GM15510 (cell line): ENCODE results near the gene PDE7B.

ENCODE experiments used
- POLR2A ChIP-seq: IDR thresholded peaks from 3 replicates; pipeline ENCODE4 v1.6.1; 2011; ENCODE audit warnings: borderline replicate concordance; ENCODE audit not compliant: insufficient read length; ENCODE audit errors: extremely low read depth

The PDE7B gene

DNA sequence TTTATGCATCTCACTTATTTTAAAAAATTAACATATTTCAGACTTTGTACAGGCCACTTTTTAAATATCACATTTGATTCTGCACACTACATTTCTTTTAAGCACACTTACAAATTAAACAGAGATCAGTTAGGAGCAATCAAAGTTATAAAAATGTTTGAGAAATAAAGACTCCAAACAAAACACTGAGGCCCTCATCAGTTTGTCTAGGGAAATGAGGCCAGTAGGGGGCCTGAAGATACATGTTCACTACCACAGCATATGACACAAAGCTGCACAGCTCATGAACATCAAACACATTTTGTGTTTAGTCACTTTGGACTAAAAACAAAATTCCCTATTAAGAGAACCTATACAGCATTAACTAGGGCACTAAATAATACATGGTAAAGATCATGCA lies 180.5 kb downstream of the PDE7B start:
- no peak for TF ChIP-seq POLR2A

DNA sequence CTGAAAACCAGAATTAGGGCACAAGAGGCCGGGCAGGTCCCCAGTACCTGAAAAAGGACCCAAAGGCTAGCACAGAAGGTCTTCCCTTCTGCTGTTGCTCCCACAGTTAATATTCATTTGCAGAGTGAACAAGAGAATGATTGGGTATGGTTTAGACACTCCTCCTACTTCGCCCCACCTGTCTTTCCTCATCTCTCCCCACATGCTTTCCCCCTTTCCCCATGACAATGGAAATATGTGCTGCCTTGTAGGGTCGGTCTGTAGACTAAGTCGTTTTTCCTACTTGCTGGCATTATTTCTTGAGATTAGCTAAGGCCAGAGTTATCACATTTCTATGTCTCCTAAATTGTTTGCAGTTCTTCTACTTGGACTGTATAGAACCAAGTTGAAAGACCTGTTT lies 181.9 kb downstream of the PDE7B start:
- TF ChIP-seq POLR2A = no peak

DNA sequence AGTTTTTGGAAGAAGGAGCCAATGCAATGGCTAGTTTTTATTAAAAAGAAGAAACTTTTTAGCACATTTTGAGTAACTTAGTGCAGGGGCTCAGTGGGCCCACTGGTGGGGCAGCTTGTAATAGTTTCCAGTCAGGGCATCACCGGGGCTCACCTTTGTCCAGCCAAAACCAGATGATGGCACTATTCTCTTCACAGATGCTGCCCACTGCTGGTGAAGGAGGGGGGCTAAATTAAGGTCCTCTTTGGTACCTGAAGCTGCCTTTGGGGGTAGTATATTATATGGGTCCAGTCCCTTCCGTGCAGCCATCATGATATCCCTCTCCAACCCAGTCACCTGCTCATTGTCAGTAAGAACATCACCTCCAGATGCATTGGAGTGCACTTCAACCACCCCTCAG lies 182.9 kb downstream of the PDE7B start:
- TF ChIP-seq POLR2A = no peak

- TF ChIP-seq POLR2A = no peak
Measured at GRCh38 chr6:136035378-136036070, 184.0 kb downstream of the PDE7B start.

- TF ChIP-seq POLR2A = no peak
Measured at GRCh38 chr6:136036071-136036380, 184.5 kb downstream of the PDE7B start.

- no peak for TF ChIP-seq POLR2A
Measured at GRCh38 chr6:136036601-136037000, 185.1 kb downstream of the PDE7B start.

- TF ChIP-seq POLR2A = no peak
Measured at GRCh38 chr6:136037242-136037875, 185.9 kb downstream of the PDE7B start.

- TF ChIP-seq POLR2A = no peak
Measured at GRCh38 chr6:136037876-136038460, 186.5 kb downstream of the PDE7B start.

DNA sequence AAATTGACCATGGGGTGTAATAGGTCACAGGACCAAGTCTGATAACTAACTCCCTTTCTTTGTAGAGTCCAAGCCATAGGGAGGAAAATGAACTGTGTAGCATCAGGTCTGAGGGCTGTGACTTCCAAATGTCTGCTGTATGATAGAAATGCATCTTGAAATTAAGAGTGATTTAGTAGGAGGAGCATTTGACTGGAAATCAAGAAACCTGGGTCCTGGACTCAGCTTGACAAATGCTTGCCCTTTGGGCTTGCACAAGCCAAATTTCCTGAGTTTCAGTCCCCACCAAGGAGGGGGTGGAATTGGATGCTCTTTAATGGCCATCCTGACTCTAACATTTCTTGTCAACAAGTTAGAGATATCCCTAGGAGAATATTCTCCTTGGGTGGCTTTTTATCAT lies 187.0 kb downstream of the PDE7B start:
- TF ChIP-seq POLR2A = no peak

DNA sequence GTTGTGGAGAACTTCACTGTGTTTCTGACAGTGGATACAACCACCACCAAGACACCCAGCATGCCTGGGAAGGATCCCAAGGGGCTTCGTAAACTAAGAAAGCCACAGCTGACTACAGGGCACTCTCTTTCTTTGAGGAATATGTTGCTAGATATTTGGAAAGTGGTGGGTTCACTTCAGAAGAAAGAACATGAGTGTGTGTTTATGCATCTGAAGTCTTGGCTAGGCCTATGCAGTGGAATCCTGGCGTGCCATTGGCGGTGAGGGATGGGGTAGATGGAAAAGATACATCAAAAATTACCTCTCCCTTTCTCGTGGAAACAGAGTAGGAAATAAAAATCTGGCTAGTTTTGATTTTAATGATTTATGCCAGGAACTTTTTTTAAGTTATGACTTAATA lies 187.7 kb downstream of the PDE7B start:
- no peak for TF ChIP-seq POLR2A

GRCh38 chr6:136050475-136050874 lies 199.0 kb downstream of the PDE7B start:
- TF ChIP-seq POLR2A = no peak

DNA sequence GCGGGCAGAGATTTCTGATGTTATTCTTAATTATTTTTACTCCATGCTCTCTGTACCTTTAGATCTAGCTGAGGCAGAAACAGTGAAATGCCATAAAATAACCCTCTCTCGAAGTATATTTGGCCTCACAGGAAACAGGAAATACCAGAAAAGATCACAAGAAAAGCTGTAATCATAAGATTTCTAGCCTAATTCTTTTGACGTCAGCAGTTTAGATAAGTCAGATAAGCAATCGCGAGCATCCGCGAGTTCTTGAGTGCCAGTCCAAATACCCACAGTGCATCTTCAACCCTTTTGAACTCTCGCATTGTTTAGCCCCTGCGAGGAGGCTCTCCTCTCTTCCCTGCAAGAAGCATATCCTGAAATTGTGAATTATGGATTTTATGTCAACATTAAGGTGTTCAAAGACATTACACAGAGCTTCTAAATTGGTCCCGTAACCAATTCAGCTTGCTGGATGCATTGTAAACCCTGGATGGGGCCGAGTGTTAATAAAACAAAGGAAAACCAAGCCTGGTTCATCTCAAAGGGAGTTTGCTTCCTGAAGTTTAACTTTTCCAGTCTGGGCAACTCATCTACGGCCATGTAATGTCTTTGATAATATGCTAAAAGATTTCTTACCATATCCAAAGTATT lies 199.8 kb downstream of the PDE7B start:
- TF ChIP-seq POLR2A = no peak

GRCh38 chr6:136052031-136052430 lies 200.5 kb downstream of the PDE7B start:
- TF ChIP-seq POLR2A = no peak

- TF ChIP-seq POLR2A = no peak
Measured at GRCh38 chr6:136058852-136059251, 207.4 kb downstream of the PDE7B start.

- no peak for TF ChIP-seq POLR2A
Measured at GRCh38 chr6:136059308-136059707, 207.8 kb downstream of the PDE7B start.

DNA sequence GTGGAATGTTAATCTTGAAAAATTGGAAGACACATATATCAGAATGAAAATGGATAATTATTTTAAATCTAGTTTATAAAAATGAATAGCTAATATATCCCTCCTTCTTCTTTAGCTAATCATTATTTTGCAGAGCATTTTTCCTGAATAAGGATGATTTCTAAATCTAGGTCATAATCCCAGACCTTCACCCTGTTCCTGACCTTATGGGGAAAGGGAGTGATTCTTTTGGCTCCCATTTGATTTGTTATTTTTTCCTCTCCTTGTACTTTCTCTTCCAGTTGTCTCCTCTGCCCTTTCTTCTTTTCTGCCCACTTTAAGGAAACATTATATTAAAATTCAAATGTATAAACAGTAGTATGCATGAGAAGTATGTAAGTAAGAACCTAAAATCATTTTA lies 208.6 kb downstream of the PDE7B start:
- TF ChIP-seq POLR2A = no peak
